ENCODE results near the gene LHX1.

GRCh38 chr17:36939802-36940312 lies 2.6 kb downstream of the LHX1 start:
- TF ChIP-seq FOXM1 (IDR thresholded peaks at IDR 0.05; ENCODE audit: low read depth): no peak
- TF ChIP-seq SIN3A (IDR thresholded peaks at IDR 0.05; ENCODE audit: borderline replicate concordance, low read depth, low read length): no peak
